Stimulated activated CD4-positive, alpha-beta T cell treated with anti-CD3 and anti-CD28 coated beads, Interleukin-15, amount 100 ng/mL, for 1 hour (primary cell): Measurements from ENCODE around the gene CFAP92.

Experiments
- DNase-seq, 2 donors: peaks; one replicate each; pipeline ENCODE4 v3.0.0-alpha.2; 2020; ENCODE audit warnings: low read depth in 1 of 2, low spot score in 1 of 2

Gene CFAP92

GRCh38 chr3:129026728-129027543, 33.1 kb upstream of the CFAP92 start:
- DNase-seq = peak; percentile 81 to 83

DNA sequence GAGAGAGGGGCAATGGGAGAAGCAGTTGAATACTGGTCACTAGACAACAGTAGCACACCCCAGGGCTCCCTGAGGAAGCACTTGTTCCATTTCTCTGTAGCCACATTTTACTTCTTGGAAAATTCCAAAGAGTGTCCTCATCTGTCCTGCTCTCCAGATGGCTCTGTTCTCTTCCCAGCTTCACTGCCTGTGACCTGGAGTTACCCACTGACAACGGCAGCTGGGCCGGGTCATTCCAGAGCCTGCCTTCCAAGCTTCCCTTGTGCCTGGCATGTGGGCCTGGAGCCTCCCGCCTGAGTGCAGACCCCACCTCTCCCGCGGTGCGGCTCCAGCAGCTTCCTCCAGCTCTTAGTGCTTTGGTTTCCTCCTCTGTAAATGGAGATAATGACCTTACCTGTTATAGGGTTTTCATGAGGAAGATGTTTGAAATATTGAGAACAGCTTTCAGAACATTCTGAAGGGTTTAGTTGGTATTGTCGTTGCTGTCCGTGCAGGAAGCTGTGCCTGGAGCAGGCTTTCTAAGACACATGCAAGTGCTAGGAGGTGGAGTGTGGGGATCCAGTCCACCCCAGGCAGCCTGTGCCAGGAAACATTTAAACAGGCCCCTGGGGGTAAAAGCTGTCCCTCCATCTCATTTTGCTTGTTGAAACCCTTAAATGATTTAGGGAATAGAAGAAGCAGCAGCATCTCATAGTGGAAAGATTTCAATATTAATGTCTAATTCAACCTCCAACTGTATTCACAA, 32.0 kb upstream of the CFAP92 start:
- DNase-seq = no peak

GRCh38 chr3:129025108-129025507, 31.2 kb upstream of the CFAP92 start:
- no peak for DNase-seq

DNA sequence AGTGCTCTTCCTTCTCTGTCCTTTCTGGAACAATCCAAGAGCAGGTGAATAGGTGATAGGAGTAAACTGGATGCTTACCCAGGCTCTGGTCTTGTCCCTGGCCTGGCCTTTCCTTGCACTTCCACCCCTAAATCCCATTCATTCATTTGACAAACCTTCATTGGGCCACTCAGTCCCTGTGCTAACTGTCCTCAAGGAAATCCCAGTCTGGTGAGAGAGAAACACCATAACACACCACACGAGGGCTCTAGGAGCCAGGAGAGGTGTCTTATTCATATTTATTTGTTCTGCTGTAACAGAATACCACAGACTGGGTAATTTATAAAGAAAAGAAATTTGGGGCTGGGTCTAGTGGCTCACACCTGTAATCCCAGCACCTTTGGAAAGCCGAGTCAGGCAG, 30.0 kb upstream of the CFAP92 start:
- DNase-seq = no peak

GRCh38 chr3:129023008-129023358, 29.1 kb upstream of the CFAP92 start:
- no peak for DNase-seq

DNA sequence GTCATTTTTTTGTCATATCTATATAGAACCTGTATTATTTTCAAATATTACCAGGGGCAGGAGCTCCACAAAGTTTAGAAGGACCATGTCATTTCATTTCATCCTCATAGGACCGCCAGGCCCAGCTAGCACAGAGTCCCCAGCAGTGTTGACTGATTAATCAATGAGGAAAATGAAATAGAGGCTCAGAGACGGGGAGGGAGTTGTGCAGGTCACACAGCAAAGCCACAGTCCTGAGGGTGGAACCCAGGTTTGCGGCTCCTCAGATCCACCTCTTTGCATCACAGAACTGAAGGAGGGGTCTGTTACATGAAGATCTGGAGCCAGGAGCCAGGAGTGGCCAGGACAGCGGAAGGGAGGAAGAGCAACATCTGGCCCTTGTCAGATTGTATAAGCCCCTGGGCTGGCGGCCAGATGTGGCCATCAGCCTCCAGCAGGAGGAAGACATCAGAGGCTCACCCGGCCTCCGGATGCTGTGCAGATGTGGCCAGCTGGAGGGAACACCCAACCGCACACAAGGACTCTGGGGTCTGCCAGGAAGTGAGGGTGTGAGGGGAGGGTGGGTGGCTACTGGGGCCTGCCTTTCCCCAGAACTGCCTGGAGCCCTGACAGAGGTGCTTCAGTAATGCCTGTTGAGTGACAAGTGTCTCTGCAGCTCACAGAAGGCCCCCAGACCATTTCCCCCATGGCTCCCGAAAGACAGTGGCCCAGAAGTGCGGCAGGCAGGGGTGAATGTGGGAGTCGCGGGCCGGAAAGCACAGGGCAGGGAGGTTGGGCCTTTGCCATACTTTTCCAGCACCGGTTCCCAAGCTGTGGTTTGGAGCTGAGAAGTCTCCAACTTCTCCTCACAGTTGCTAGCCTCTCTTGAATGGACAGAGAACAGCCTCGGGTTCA, 28.5 kb upstream of the CFAP92 start:
- DNase-seq = no peak

GRCh38 chr3:129021140-129021551, 27.3 kb upstream of the CFAP92 start:
- DNase-seq = no peak

DNA sequence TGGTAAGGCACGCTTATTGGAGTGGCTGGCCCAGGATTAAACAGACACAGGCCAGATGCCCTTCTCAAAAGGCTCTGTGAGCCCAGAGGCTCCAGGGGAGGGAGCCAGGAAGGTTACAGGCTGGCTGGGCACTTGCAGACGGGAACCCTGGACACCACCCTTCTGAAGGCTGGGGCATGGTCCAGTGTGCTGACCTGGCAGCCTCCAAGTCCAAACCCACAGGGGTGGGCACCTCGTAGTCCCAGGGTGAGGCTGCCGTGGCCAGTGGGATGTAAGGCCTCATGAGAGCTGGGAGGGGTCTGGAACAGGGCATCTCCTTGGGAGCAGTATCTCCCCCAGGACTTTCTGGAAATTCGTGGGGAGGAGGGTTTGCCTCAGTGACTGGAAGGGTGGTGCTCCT, 26.8 kb upstream of the CFAP92 start:
- DNase-seq = no peak

DNA sequence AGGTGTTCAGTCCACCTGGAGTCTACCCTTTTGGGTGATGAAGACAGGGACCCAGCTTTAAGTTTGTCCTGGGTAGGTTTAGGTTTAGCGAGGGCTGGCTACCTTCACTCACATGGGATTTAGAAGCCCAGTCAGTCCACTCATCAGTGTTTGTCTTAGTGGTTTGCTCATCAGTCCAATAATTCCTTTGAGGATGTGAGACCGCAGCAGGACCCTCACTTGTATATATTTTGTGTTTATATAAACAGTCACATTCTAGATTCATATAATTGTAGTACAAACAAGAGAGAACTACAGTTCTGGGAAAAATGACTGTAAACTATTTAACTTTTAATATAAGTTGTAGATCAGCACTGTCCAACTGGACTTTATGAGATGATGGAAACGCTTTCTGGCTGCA, 25.4 kb upstream of the CFAP92 start:
- DNase-seq = no peak

DNA sequence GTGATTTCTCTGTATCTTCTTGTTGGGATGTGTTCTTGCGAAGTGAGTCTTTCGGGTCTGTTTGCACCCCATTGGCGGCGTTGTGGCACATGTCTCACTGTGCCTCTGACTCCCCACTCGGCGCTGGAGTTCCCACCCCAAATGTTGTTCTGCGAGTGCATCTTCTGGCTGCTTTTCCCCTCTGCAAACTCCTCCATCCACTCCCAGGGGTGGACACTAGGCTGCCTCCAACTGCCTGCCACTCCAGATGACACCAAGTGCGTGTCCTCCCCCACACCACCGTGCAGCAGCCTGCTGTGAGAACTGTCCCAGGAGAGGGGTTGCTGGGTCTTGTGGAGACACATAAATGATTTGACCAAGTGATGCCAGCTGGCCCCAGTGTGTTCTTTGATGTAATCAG, 24.9 kb upstream of the CFAP92 start:
- no peak for DNase-seq

DNA sequence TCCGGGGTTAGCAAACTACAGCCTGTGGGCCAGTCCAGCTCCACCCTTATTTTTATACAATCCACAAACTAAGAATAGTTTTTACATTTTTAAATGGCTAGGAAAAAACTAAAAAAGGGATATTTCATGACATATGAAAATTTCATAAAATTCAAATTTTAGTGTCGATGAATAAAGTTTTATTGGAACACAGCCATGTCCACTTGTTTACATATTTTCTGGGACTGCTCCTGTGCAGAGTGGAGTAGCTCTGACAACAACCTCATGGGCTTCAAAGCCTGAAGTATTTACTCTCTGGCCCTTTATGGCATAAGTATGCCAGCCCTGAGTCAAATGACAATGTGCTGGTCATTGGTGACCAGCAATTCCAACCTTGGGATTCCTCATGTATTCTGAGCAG, 24.4 kb upstream of the CFAP92 start:
- DNase-seq = no peak

- no peak for DNase-seq
Measured at GRCh38 chr3:129017484-129017899, 23.6 kb upstream of the CFAP92 start.

DNA sequence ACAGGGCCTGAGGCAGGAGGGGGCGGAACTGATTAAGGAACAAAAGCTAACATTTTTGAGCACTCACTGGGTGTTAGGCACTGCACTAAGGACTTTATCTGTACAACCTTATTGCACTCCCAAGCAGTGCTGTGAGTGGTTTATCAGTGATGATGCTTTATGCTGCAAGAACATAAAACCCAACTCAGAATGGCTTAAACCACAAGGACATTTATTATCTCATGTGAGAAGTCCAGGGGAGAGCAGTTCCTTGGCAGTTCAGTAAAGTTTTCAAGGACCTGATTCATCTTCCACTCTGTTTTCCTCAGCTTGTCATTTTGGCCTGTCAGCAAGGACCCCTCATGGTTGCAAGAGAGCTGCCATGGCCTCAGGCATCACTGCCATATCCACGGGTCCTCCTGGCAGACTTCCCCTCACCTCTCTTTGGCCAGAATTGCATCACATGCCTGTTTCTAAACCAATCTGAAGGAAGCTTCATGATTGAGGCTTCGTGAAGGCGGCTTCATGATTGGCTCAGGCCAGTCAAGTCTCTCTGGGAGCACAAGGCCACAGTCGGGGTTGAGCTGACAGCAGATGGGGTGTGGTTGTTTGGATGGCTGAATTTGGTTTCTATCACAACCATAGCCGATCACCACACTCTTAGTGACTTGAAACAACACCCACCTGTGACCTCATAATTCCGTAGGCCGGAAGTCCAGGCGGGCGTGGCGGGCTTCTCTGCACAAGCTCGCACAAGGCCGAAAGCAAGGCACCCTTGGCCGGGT, 23.0 kb upstream of the CFAP92 start:
- no peak for DNase-seq

- DNase-seq = peak; percentile 18 to 37
Measured at GRCh38 chr3:129016356-129016719, 22.5 kb upstream of the CFAP92 start.

DNA sequence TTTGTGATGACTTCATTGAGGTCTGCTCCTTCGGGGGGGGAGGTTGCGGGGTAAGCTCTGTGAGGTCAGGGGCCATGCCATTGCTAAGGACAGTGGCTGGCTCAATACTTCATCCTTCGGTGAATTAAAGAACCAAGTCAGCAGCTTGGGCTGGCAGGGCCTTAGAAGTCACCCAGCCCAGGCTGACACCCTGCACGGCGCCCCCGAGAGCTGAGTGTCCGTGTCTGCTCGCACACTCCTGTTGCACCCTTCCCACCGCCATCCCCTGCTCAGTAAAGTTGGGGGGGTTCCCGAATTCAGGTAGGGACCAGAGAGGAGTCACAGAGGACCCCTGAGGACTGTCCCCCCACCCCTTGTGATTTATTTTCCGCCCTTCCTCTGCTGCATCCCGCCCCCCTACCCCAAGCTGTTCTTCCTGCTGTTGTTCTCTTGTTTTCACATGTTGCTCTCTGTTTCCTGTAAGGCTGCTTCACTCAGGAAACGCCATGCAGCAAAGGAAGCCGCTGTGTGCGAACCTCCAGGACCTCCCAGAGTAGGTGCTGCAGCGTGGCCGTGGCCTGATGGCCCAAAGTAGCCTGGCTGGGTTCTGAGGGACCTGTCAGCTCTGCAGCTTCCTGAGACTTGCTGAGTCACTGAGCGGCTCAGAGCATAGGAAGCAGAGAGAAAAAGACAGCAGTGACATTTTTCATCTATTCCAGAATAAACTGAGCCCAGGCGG, 21.7 kb upstream of the CFAP92 start:
- no peak for DNase-seq

DNA sequence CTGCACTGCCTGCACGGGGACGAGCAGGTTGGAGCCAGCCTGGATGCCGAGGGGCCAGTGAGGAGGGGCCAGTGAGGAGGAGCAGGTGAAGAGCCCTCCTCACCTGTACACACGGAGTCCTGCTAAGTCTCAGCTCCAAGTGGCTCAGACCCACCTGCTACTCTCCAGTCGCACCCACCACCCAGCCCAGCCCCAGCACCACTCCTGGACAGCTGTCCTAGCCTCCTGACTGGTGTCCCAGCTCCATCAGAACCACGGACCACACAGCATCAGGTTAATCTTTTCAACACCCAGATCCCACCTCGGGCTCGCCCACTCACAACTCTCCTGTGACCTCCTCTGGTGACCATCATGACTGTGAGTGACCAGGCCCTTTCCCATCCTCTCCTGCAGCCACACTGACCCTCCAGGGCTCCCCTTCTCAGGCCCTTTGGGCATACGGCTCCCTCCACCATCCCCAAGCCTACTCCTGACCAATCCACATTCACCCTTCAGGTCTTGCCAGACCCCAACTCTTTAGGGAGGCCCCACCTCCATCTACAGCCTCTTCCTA, 21.0 kb upstream of the CFAP92 start:
- DNase-seq = no peak

- DNase-seq = no peak
Measured at GRCh38 chr3:129014148-129014547, 20.3 kb upstream of the CFAP92 start.

DNA sequence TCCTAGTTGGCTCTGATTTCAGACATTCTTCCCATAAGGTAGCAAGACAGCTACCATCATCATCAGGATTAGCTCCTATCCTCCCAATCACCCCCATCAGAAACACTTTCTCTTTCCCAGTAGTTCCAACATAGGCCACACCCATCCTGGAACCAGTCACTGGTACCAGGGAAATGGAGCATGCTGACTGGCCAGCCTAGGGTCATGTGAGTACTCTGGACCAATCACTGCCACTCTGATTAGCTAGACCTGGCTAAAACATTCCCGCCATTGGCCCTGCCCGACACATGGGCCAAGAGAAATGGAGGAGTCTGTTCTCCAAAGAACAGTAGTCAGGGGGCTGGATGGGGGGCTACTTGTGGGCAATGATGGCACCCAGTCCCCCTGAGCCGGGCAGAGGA, 19.6 kb upstream of the CFAP92 start:
- no peak for DNase-seq

DNA sequence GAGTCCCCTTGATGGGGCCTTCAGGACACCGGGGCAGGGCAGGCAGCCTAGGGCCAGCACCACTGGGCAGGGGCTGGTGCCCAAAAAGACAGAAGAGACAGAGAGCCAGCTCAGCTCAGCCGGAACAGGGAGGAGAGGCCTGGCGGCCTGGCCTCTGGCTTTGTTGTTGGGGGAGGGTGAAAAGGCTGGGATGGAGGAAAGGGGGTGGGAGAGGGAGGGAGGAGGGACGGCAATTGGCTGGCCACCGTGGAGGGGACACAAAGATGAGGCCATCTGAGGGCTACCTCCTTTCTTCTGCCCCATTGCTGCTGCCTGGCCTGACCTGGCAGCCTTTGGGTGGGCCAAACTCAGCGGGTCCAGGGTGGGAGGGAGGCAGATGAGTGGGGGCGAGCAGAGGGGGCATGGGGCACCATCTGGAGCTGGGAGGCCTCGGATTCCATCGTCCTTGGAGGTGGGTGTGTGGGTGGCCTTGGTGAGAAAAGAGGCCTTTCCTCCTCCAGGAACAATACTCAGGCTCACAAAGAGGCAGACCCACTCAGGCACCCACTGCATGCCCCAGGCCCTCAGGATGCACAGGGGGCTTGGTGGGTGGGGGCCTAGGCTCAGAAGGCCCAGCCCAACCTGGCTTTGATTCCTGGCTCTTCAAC, 16.6 kb upstream of the CFAP92 start:
- DNase-seq = no peak

GRCh38 chr3:129009266-129009665, 15.4 kb upstream of the CFAP92 start:
- no peak for DNase-seq
